ENCODE results near the gene ZBTB20.

The ZBTB20 gene

GRCh38 chr3:115089481-115089880 is 57.6 kb downstream of the ZBTB20 start:
- DNase-seq (ENCODE audit: low read depth in 2 of 2): no peak

- DNase-seq (ENCODE audit: low read depth in 2 of 2): no peak
These were observed 59.6 kb downstream of the ZBTB20 start for GRCh38 chr3:115087512-115087911.

GRCh38 chr3:115086344-115086743 is 60.7 kb downstream of the ZBTB20 start:
- DNase-seq (ENCODE audit: low read depth in 2 of 2): no peak

- DNase-seq (ENCODE audit: low read depth in 2 of 2): no peak
These were observed 61.8 kb downstream of the ZBTB20 start for GRCh38 chr3:115085197-115085865.

DNA sequence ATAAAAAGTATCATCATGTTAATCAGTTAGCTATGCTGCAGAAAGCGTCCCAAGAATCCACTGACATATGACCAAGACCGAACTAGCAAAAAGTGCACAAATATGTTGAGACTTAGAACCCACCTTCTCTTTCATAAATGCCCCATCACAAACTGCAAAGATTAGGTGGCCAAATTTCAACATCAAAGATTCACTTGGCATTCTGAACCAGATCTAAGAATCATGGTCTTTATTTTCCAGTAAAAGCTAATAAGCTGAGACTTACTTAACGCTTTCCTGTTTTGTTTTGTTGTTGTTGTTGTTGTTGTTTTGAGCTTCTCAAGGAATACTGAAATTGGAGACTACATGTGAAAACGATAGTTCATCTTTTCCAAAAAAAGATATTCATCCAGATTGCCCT is 62.4 kb downstream of the ZBTB20 start:
- DNase-seq (ENCODE audit: low read depth in 2 of 2): no peak

- DNase-seq (ENCODE audit: low read depth in 2 of 2): no peak
These were observed 64.8 kb downstream of the ZBTB20 start for GRCh38 chr3:115082260-115082659.

GRCh38 chr3:115081444-115081843 is 65.6 kb downstream of the ZBTB20 start:
- no peak for DNase-seq (ENCODE audit: low read depth in 2 of 2)

DNA sequence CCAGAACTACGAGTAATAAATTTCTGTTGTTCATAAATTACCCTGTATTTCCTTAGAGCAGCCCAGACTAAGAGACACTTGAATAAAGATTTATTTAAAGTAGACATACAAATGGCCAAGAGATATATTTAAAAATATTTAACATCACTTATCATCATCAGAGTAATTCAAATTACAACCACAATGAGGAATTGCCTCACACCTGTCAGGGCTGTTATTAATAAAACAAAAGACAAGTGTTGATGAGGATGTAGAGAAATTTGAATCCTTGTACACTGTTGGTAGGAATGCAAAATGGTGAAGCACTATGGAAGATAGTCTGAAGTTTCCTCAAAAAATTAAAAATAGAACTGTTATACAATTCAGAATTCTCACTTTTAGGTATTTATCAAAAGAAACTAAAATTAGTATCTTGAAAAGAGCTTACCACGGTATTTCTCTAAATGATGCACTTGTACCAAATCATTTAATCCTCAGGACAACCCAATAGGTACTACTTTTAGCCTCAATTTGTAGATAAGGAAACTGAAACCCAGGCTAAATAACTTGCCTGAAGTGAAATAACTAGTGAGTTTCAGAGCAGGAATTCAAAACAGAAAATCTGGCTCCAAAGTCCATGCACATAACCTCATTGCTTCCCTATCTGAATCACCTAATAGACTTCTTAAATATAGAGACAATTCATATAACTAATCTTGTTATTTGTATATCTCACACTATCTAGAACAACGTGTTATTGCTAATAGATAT is 69.4 kb downstream of the ZBTB20 start:
- DNase-seq (ENCODE audit: low read depth in 2 of 2): no peak

- no peak for DNase-seq (ENCODE audit: low read depth in 2 of 2)
These were observed 72.6 kb downstream of the ZBTB20 start for GRCh38 chr3:115074502-115074901.

DNA sequence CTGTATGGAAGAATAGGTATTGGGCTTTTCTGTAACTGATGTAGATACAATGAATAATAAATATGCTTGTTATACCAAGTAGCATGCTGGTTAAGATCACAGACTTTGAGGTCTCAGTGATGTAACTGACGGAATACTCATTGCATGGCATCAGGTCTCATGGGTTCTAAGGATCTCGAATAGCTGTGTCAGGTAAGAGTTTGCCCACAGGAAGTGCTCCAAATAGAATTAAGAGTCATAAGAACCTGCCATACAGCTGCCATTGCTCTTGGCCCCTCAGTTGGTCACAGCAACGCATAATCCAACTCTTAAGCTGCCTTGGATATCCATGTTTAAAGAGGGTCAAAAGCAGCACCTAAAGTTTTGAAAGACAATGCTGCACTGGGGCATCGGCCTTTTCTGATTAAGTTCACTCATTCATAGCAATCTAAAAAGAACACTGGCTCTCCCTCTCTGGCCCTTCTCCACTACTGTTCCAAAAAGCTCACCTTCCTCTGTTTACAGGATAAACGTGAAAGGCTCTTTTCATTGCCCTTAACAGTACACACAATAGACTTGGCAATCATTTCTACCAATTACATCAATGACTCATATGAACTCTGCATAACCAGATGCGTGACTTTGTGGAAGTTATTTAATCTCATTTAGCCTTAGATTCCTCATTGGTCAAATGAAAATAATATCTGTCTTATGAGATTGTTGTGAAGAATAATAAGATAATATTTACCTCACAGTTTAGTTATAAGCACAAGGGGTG is 74.6 kb downstream of the ZBTB20 start:
- DNase-seq (ENCODE audit: low read depth in 2 of 2): no peak

DNA sequence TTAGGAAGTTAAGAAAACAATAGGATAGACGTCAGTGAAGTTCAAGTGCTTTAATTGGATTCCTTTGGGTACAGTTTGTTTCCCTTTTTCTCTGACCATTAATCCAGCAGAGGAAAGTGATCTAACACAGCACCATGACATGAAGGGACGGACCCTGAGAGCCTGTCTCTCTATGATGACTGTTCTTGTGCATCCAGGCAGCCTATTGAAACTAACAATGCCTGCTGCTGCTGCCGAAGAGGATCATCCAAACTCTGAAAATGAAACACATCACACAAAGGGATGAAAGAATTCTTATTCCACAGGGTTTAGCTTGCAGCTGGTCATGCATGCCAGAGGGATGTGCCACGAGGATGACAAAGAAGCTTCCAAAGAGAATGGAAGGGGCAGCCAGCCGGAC is 75.5 kb downstream of the ZBTB20 start:
- DNase-seq (ENCODE audit: low read depth in 2 of 2): no peak

DNA sequence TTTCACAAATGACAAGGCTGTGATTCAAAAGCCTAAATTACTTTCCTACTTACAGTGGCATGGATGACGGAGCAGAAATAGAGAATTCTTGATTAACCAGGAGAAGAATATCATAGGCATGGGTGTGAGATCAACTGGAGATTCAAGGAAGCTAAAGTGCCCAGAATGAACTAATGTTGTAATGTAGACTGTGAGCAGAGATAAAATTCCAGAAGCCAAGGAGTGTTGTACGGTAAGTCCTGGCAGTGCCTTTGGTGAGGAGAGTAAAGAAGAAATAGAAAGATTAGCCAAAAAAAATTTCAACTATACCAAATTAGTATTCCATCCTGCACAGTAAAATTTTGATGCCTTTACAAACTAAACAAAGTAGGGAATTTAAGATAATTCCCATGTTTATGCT is 75.9 kb downstream of the ZBTB20 start:
- no peak for DNase-seq (ENCODE audit: low read depth in 2 of 2)

- DNase-seq (ENCODE audit: low read depth in 2 of 2): no peak
These were observed 78.3 kb downstream of the ZBTB20 start for GRCh38 chr3:115068799-115069198.

DNA sequence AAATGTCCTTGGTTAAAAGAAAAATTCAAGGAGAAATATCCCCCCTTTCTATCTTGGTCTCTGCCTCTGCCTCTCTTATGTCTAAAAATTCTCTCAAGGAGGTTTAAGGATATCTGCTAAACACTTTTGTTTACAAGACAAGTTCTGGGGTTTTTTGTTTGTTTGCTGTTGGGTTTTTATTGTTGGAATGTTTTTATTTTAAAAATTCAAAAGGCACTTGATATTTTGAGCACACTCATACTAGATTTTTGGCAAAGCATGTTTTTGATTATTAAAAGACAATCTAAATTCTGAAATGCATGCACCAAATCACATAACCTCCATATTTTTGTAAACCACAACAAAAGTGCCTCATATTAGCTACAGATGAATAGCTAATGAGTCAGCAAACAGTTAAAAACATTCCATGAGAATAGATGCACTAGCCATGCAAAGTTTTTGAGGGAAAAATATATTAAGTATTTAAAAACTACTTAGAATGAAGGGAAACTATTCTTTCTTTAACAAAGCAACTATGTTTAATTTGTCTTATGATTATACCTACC is 84.6 kb downstream of the ZBTB20 start:
- no peak for DNase-seq (ENCODE audit: low read depth in 2 of 2)

DNA sequence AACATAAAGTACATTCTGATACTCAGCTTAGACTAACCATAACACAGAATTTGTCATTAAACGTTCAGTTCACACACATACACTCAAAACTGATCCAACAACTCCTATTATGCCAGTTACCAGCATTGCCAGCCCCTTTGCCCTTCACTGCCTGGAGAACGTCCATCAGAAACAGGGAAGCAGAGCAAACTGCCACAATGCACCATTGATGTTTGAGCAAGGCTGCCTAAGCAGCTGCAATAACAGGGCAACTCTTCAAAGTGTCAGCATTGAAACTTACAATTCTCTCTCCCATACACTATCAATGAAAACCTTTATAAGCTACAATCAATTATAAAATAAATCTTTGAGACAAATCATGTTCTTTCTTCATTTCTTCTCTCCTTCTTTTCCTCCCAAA is 85.1 kb downstream of the ZBTB20 start:
- no peak for DNase-seq (ENCODE audit: low read depth in 2 of 2)

DNA sequence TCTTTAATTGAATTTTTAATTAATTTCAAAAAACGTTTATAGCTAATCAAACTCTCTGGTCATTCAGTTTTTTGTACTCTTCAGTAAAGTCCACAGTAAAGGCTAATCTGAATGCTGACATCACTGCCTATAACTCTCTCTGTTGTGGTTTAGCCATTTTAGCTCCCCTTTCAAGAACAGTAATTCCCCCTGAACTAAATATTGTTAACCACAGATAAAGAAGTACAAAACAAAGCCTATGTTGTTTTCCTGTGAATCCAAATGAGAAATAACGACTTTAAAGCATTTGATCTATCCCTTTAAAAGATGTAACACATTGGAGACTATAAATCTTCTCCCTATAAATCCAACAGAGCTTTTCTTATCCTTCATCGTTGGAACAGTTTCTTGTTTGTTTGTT is 94.2 kb downstream of the ZBTB20 start:
- no peak for DNase-seq (ENCODE audit: low read depth in 2 of 2)

DNA sequence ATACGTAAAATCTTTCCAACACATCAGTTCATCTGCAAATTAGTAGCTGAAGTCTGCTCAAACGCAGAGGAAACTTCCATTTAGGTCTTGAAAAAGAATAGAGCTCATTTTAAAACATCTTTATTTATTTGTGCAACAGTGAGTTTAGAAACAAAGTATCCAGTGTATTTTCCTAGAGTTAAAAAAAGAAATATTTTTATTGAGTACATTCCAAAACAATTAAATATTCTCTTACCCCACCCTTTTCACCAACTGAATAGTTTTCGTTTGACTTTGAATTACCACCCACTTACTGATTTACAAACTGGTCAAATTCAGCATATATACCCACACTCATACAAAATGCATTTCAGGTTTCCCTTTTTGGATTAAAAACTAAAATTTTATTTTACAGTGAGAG is 104.7 kb downstream of the ZBTB20 start:
- no peak for DNase-seq (ENCODE audit: low read depth in 2 of 2)

GRCh38 chr3:115040673-115041286 is 106.3 kb downstream of the ZBTB20 start:
- peak; percentile 10 to 12 for DNase-seq (ENCODE audit: low read depth in 2 of 2)

GRCh38 chr3:115040246-115040645 is 106.8 kb downstream of the ZBTB20 start:
- DNase-seq (ENCODE audit: low read depth in 2 of 2): no peak

GRCh38 chr3:115038817-115039216 is 108.3 kb downstream of the ZBTB20 start:
- no peak for DNase-seq (ENCODE audit: low read depth in 2 of 2)

DNA sequence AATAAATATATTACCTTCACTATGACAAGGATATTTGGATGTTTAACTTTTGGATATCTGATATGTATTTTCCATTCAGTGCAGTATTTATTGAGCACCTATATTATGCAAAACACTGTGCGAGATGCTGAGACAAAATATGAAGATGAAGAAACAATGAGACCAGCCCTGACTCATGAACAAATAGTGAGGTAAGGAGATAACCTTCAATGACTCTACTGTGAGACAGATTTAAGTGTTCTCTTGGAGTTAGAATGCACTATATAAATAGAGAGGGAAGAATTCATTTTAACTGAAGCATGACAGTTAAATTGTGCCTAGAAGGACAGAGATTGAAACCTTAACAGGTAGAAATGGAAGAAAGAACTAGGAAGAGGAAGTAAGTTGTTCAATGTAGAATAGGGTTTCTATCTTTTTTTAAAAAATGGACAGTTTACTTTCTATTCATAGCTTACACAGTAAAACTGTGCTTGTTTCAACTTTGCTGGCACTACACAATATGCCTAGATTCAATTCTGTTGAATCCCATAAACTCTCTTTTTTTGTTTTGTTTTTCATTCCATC is 124.2 kb downstream of the ZBTB20 start:
- DNase-seq (ENCODE audit: low read depth in 2 of 2): no peak

GRCh38 chr3:115022199-115022598 is 124.9 kb downstream of the ZBTB20 start:
- DNase-seq (ENCODE audit: low read depth in 2 of 2): no peak
